HCEC 1CT (cell line): ENCODE data around the gene GPC4.
"Not testable (repeated sequence)": the region's sequence is repeated elsewhere in the genome, so short reads cannot be mapped to it uniquely, and the experiment has no call there.

Source experiments
- DNase-seq: peaks from one replicate; pipeline ENCODE4 v3.0.0-alpha.2; 2017

The GPC4 gene

GRCh38 chrX:133364865-133365264 is 50.4 kb downstream of the GPC4 start:
- DNase-seq, result no peak

DNA sequence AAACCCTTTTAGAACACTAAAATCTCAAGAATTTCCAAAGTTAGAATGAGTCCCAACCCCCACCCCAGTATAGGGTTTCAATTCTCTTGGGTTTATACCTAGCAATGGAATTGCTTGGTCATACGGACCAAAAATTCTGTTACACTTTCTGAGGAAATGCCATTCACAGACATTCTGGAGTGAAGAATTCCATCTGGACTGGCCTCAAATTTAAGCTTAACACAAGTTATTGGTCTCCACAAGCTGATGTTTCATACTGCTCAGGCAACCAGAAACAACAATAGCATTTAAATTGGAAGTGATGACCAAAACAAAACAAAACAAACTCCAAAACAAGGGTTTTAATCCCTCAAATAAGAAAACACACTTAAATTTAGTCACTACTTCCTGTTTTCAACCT is 51.1 kb downstream of the GPC4 start:
- DNase-seq, result no peak

DNA sequence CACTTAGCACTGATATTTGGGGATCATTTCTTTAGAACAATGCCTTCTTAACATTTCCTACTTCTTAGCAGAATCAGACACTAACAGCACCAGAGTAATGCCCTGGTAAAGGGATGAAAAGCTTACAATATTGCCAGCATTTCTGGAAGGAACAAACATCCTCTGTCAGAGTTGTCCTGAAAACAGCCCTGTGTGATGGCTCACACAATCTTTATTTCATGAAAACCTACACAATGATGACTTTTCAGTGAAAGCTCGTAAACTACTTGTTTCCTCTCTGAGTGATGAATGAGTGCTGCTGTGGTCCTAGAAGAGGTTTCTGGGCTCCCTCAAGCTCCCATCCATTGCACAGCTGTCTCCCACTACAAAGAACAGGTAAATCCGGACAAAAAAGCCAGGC is 52.8 kb downstream of the GPC4 start:
- no peak for DNase-seq

GRCh38 chrX:133359466-133359865 is 55.8 kb downstream of the GPC4 start:
- DNase-seq, result no peak

- no peak for DNase-seq
Observed at GRCh38 chrX:133353233-133353632, 62.1 kb downstream of the GPC4 start.

DNA sequence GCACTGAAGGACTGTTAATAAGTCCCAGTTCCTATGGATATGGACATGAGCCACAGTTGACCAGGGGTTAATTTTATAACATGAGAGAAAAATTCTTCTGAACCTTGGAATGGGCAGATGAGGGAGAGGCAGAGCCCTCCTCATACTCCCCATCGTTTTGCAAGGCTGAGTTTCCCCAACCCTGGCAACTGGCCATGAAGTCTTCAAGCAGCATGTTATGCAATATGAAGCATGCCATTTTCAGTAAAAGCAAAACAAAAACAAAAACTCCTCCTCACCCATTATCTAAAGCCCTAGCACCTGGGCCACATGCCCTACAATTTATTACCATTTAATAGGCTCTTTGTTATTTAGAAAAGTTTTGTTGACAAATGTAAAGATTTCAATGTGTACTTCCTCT is 64.5 kb downstream of the GPC4 start:
- DNase-seq, result no peak

- DNase-seq, result no peak
Observed at GRCh38 chrX:133346026-133346425, 69.3 kb downstream of the GPC4 start.

- DNase-seq, result no peak
Observed at GRCh38 chrX:133339566-133339965, 75.7 kb downstream of the GPC4 start.

DNA sequence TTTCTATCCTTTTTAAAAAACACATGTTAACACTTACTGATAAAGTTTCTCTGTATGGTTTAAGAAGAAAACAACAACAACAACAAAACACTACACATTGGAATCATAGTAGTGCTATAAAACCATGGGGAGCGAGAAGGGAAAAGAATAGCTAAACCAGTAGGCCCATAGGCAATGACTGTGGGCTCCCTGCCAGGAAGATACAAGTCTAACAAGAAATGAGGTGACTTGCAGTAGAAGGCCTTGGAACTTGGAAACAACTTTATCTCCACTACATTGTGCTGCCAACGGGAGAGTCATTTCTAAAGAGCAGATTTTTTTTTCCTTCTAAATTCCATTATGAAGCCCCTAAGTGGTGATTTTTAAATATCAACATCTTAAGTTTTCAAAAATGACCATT is 78.0 kb downstream of the GPC4 start:
- no peak for DNase-seq

DNA sequence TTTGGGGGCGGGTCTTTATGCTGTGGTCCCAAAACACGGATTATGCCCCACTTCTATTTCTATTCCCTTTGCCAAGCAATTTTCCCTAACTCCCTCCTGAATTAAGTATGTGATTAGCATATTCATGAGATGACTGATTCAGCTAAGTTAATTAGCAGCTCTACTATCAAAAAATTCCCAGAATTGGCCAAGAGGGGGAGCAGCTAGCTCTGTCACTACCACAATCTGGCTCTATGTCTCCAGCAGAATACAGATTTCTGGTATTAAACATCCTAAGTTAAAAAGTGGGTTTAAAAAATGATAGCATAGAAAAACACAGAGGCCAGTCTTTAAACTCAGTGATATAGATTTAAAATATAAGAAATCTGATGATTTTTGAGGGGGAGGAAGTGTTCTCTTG is 80.3 kb downstream of the GPC4 start:
- DNase-seq, result no peak

GRCh38 chrX:133333154-133333750 is 82.0 kb downstream of the GPC4 start:
- no peak for DNase-seq

DNA sequence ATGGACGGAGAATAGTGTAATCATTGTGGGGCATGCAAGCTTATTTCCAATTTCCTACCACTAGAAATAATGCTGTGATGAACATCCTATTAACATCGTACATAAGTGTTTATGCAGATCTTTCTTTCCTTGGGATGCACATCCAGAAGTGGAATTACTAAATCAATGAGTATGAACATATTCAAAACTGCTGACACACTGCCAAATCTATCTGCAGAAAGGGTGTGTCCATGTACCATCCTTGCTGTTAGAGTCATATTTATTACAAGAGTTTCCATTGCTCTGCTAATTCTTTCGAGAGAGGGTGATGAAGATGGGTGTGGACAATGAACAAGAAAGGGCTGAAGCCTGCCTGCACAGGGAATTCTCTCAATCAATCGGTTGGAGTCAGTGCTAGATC is 82.6 kb downstream of the GPC4 start:
- no peak for DNase-seq

DNA sequence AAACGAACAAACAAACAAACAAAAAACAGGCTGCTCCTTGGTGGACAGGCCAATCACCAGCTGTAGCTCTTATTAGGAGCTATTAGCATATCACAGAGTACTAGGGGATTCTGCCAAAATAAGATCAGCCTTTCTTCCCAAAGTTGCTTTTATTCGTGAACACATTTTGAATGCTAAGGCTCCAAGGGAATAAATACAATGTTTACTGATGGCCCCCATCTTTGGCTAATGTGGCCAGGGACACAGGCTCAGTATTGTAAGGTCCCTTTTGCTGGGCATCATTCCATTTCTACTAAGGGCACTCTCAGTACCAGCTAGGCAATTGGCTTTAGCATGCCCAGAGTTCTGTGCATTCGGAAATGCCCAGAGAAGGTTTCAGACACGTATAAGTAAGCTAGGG is 84.3 kb downstream of the GPC4 start:
- DNase-seq, result no peak

GRCh38 chrX:133325422-133325821 is 89.9 kb downstream of the GPC4 start:
- DNase-seq, result no peak

DNA sequence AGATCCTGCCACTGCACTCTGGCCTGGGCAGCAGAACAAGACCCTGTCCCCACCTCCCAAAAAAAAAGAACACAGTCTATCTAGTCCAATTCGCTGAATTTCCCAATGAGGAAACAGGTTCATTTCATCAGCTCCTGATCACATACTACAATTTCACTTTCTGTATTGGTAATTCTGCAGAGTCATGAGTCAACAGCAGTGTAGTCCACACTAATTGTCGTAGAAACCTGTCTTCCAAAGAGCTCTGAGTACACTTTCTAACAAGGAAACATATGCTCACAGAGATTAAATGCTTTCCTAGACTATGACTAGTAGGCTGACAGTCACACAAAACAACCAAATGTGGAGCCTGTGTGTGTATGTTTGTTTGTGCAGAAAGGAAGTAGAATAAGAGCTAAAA is 91.9 kb downstream of the GPC4 start:
- DNase-seq, result no peak

DNA sequence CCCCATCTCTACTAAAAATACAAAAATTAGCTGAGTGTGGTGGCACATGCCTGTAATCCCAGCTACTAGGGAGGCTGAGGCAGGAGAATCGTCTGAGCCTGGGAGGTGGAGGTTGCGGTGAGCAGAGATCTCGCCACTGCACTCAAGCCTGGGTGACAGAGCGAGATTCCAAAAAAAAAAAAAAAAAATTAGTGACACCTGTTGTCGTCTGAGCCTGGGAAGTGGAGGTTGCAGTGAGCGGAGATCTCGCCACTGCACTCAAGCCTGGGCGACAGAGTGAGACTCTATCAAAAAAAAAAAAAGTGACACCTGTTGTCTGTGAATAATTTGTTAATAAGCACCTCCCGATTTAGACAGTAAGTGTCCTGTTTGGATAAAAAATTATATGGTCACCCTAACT is 93.0 kb downstream of the GPC4 start:
- DNase-seq, result not testable (repeated sequence)

DNA sequence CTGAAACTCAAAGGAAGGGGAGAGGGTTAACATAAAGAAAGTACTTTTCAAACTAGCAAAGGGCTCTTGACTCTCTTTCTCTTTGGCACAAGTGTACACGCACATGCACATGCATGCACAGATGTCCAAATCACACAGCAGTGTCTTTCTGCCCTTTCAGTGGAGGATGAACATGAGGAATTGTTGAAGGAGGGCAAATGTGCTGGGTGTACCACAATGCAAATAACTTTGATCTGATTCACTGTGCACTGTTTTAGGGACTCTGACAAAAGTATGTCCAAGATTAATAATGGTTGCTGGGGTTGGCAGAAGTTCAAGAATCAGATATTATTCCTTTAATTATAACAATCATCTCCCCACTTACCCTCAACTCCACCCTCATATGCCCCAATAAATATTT is 93.8 kb downstream of the GPC4 start:
- DNase-seq, result no peak

GRCh38 chrX:133314281-133314680 is 101.0 kb downstream of the GPC4 start:
- DNase-seq, result no peak

- DNase-seq, result no peak
Observed at GRCh38 chrX:133308499-133308897, 106.8 kb downstream of the GPC4 start.

DNA sequence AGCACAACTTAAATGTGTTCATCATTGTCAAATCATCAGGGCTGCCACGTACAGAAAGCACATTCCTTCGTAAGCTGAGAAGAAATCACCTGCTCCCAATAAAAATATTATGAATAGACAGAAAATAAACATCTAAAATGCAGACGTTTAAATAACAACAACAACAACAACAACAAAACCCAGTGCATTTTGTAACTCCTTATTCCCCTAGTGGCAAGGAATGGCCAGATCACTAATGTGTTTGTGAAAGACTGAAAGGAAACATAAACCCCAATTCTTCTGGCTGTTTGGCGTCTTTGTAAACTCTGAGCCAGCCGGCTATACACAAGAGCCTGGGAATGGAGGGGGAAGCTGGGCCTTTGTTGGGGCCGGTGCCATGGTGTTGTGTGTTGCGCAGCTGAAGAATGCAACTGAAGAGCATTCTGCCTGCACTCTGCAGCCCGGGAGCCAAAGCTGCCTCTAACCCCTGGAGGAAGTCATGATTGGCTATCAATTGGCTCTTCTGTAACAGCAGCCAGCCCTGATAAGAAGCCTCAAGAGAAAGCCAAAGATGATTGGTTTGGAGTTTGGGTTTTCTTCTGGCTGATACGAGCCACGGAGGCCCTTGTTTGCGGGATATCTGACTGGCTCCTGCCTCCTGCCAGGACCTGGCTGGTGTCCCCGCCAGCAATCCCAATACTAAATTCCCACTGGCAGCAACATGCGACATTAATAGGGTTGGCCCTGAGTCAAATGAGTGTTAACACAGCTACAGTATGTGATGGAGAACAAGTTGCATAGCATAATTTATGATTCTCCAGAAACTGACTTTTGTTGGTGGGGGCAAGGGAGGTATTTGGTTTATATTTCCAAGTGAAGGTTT is 107.4 kb downstream of the GPC4 start:
- DNase-seq, result no peak

DNA sequence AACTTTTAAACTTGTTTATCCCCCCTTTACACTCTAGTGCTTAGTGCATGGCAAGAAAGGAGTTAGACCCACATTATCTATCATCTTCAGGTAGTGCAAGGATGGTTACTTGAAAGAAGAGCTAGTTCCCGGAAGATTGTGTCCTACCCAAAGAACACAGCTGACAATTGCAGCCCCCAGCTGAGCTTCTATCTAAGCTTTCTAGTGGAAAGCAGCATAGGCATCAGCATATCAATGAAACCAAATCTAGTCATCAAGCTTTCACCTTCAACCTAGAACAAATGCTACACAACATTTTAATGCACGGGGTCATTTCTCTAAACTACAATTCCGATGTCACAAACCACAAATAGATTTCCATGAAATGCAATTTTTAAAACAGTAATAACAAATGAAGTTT is 108.2 kb downstream of the GPC4 start:
- no peak for DNase-seq

GRCh38 chrX:133306316-133306715 is 109.0 kb downstream of the GPC4 start:
- DNase-seq, result no peak

DNA sequence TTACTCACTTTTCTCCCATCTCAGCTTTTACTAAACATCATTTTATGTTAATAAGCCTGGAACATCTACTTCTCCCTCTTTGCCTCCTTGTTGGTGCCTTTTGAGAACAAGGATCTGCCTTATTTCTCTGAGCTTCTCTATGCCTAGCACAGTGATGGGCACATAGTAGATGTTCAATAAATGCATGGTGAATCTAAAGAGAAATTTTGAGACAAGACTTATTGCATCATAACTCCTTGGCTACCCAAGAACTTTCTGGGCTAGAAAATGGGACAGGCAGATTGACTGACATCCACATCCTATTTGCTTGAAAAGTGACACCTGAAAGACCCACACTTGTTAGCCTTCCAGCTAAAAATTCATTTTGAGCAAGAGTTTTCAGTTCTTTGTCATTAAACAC is 109.9 kb downstream of the GPC4 start:
- no peak for DNase-seq

DNA sequence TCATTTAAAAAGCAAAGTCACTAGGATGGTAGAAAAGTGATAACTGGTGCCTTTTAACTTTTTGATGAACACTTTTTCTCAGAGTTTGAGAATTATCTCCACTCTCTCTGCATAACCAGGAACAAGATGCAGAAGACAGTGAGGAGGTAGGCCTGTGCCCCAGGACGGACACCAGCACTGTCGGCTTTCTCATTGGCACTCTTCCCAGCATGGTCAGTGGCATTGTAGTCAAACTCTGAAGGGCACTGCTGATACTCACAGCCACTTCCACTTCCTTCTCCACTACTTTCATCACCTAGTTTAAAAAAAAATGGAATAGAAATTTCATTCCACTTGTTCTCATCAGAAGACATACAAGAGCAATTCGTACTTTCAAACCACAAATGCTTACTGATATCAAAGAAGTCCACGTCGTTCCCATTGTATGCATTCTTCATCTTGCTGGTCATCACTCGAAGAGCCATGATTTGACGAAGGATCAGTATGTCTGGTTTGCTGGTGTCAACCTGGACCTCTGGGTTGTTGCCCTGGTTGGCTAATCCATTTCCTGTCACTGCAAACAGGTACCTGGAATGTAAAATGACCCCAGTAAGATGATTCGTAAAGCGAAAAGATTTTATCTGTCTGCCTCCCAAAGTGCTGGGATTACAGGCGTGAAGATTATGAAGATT is 112.4 kb downstream of the GPC4 start:
- no peak for DNase-seq
